Lung (tissue), 12 donors: ENCODE results near the gene HOXD11. TPM values are rescaled to one million over a fixed set of nuclear protein-coding genes. Genes with fewer than 3 reads are reported as not detected.

Experiments
- ATAC-seq: fragments of 200-7000 bp; cut with Tn5 transposase; one replicate; pipeline ENCODE4 v1.9.1; 2020; ENCODE audit warnings: moderate number of reproducible peaks; ENCODE audit not compliant: insufficient read depth, low FRiP score
- DNase-seq, 3 donors: peaks; one replicate each; pipeline ENCODE4 v3.0.0-alpha.2; 2013 to 2017
- H3K27ac ChIP-seq, 2 donors: one replicate each; pipeline ENCODE4 v1.5.1; 2013; ENCODE audit warnings: mild to moderate bottlenecking in 2 of 2, moderate library complexity in 2 of 2, control low read depth in 1 of 2, inconsistent platforms in 1 of 2, low read depth in 1 of 2, low read length in 1 of 2
- H3K27me3 ChIP-seq, 3 donors: one replicate each; pipeline ENCODE4 v1.5.1; 2013; ENCODE audit warnings: low read length in 2 of 3; ENCODE audit not compliant: control insufficient read depth in 3 of 3, insufficient read depth in 3 of 3
- H3K36me3 ChIP-seq, 4 donors: one replicate each; pipeline ENCODE4 v1.5.1; 2013; ENCODE audit warnings: low read length in 4 of 4, mild to moderate bottlenecking in 1 of 4, moderate library complexity in 1 of 4; ENCODE audit not compliant: control insufficient read depth in 4 of 4, insufficient read depth in 4 of 4
- H3K4me1 ChIP-seq, 5 donors: one replicate each; pipeline ENCODE4 v1.5.1; 2013; ENCODE audit warnings: low read length in 5 of 5, mild to moderate bottlenecking in 2 of 5, moderate library complexity in 1 of 5; ENCODE audit not compliant: control insufficient read depth in 5 of 5, insufficient read depth in 5 of 5
- H3K4me3 ChIP-seq: one replicate; pipeline ENCODE4 v1.5.1; 2013; ENCODE audit warnings: mild to moderate bottlenecking, control low read depth, moderate library complexity
- H3K9ac ChIP-seq, 2 donors: one replicate each; pipeline ENCODE4 v1.5.1; 2013; ENCODE audit warnings: low read length in 2 of 2, control low read depth in 1 of 2; ENCODE audit not compliant: insufficient read depth in 1 of 2
- H3K9me3 ChIP-seq, 4 donors: one replicate each; pipeline ENCODE4 v1.5.1; 2013; ENCODE audit warnings: low read length in 3 of 4, mild to moderate bottlenecking in 1 of 4, moderate library complexity in 1 of 4; ENCODE audit not compliant: control insufficient read depth in 4 of 4, insufficient read depth in 3 of 4
- WGBS, 2 donors: extraction: QIAGEN DNeasy Blood & Tissue Kit; methylation state at CpG; one replicate each; pipeline ENCODE4 v1.1.7; 2013; 5-methylcytosine and 5-hydroxymethylcytosine counted together
- polyA plus RNA-seq, 2 donors: library from polyadenylated mRNA; stranded (reverse); fragments of 200-250 nt; gene quantifications; one replicate each; pipeline ENCODE4 v1.2.1, GENCODE V29; 2013
- total RNA-seq, 2 donors: library from RNA; depleted of rRNA in 1 of 2; stranded (reverse); fragments of >200 nt in 1 of 2; gene quantifications; one replicate each; pipeline ENCODE4 v1.2.1, GENCODE V29; 2014 to 2021
- TF ChIP-seq, protein P1 (sequence below): IDR thresholded peaks from 2 replicates; pipeline ENCODE4 v1.5.1; 2012; ENCODE audit warnings: mild to moderate bottlenecking; ENCODE audit errors: control extremely low read depth, extremely low read depth
- donor health status: control.
- donor health status: control.
- donor health status: Bipolar disorder and iron deficiency.
- donor health status: healthy.
- donor health status: DM: yes; HTN: yes; CAD: no.

HOXD11 gene
- total and polyA plus RNA-seq, 4 donors = not detected

GRCh38 chr2:176089843-176090395 lies 17.2 kb upstream of the HOXD11 start:
- DNase-seq = no peak
- peaks cover 0 to 31% (median 0%) of the 10 kb centered on the region in 5 donors for H3K4me1 ChIP-seq
- no peak overlapping the region for H3K4me3 ChIP-seq
- ATAC-seq = no peak
- peaks cover 0 to 20% (median 0%) of the 10 kb centered on the region in 4 donors for H3K9me3 ChIP-seq
- H3K27ac ChIP-seq = no peak overlapping the region
- peaks cover 8 to 94% (median 92%) of the 10 kb centered on the region in 3 donors for H3K27me3 ChIP-seq
- H3K9ac ChIP-seq = no peak overlapping the region
- TF ChIP-seq, protein P1, sequence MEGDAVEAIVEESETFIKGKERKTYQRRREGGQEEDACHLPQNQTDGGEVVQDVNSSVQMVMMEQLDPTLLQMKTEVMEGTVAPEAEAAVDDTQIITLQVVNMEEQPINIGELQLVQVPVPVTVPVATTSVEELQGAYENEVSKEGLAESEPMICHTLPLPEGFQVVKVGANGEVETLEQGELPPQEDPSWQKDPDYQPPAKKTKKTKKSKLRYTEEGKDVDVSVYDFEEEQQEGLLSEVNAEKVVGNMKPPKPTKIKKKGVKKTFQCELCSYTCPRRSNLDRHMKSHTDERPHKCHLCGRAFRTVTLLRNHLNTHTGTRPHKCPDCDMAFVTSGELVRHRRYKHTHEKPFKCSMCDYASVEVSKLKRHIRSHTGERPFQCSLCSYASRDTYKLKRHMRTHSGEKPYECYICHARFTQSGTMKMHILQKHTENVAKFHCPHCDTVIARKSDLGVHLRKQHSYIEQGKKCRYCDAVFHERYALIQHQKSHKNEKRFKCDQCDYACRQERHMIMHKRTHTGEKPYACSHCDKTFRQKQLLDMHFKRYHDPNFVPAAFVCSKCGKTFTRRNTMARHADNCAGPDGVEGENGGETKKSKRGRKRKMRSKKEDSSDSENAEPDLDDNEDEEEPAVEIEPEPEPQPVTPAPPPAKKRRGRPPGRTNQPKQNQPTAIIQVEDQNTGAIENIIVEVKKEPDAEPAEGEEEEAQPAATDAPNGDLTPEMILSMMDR = no peak
- no peaks in the 10 kb centered on the region for H3K36me3 ChIP-seq

DNA sequence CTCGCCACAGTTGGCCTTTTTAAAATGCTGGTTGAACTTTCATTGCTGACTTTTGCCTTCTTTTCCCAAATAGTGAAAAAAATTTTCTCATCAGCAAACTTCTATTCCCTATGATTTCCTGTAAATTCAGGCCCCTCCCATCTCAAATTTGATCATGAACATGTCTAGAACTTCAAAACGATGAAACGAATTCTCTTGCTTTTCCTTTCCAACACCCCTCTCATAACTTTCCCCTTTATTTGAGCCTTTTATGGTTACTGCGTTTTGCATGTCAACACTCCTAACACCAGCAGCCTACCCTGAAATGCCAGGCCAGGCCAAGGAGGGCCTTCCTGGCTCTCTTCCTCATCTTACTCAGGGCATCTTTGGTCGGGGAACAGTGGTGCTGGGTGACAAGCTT lies 16.2 kb upstream of the HOXD11 start:
- TF ChIP-seq, protein P1 = no peak
- peak in 1 of 3 donors; percentile 30 for DNase-seq
- 20 to 25% methylated on average over 5 of the region's 5 CpGs for WGBS, 2 donors
- Histone ChIP-seq H3K4me1 (peaks cover 0 to 22% (median 0%) of the 10 kb centered on the region in 5 donors), H3K27me3 (peaks cover 8 to 94% (median 92%) of the 10 kb centered on the region in 3 donors), H3K4me3 (no peak overlapping the region), H3K9me3 (peaks cover 0 to 20% (median 0%) of the 10 kb centered on the region in 4 donors), H3K36me3 (no peaks in the 10 kb centered on the region), H3K27ac (no peak overlapping the region), H3K9ac (no peak overlapping the region)
- no peak for ATAC-seq

- peaks cover 0 to 20% (median 0%) of the 10 kb centered on the region in 4 donors for H3K9me3 ChIP-seq
- ATAC-seq (no peak), DNase-seq (no peak)
- no peak overlapping the region for H3K9ac ChIP-seq
- peaks cover 8 to 94% (median 92%) of the 10 kb centered on the region in 3 donors for H3K27me3 ChIP-seq
- H3K36me3 ChIP-seq = no peaks in the 10 kb centered on the region
- TF ChIP-seq, protein P1 = no peak
- H3K4me1 ChIP-seq = peaks cover 0 to 23% (median 1%) of the 10 kb centered on the region in 5 donors
- no peak overlapping the region for H3K27ac ChIP-seq
- no peak overlapping the region for H3K4me3 ChIP-seq
- 5 to 8% methylated on average over 31 of the region's 31 CpGs for WGBS, 2 donors
These were observed 15.5 kb upstream of the HOXD11 start for GRCh38 chr2:176091329-176092258.
